Neural cell (in vitro differentiated cells): Measurements from ENCODE around the gene SPSB4.
A peak's percentile ranks its signal among the peaks of the same experiment; 100 is the strongest.

Experiments
- CTCF ChIP-seq: fragments of 450-650 bp; IDR thresholded peaks from 2 replicates; pipeline ENCODE4 v1.5.1; 2014; ENCODE audit warnings: antibody characterized with exemption, mild to moderate bottlenecking, moderate library complexity; ENCODE audit not compliant: poor library complexity, severe bottlenecking
- EP300 ChIP-seq: fragments of 450-650 bp; conservative IDR thresholded peaks from 2 replicates; pipeline ENCODE4 v1.6.1; 2014; ENCODE audit warnings: antibody characterized with exemption, mild to moderate bottlenecking, moderate library complexity; ENCODE audit not compliant: poor library complexity, severe bottlenecking
- MXI1 ChIP-seq: fragments of 450-650 bp; conservative IDR thresholded peaks from 2 replicates; pipeline ENCODE4 v1.6.1; 2014; ENCODE audit warnings: antibody characterized with exemption, mild to moderate bottlenecking; ENCODE audit not compliant: poor library complexity, severe bottlenecking
- SMC3 ChIP-seq: fragments of 450-650 bp; conservative IDR thresholded peaks from 2 replicates; pipeline ENCODE4 v1.6.1; 2014; ENCODE audit warnings: antibody characterized with exemption, mild to moderate bottlenecking, moderate library complexity; ENCODE audit not compliant: poor library complexity

DNA sequence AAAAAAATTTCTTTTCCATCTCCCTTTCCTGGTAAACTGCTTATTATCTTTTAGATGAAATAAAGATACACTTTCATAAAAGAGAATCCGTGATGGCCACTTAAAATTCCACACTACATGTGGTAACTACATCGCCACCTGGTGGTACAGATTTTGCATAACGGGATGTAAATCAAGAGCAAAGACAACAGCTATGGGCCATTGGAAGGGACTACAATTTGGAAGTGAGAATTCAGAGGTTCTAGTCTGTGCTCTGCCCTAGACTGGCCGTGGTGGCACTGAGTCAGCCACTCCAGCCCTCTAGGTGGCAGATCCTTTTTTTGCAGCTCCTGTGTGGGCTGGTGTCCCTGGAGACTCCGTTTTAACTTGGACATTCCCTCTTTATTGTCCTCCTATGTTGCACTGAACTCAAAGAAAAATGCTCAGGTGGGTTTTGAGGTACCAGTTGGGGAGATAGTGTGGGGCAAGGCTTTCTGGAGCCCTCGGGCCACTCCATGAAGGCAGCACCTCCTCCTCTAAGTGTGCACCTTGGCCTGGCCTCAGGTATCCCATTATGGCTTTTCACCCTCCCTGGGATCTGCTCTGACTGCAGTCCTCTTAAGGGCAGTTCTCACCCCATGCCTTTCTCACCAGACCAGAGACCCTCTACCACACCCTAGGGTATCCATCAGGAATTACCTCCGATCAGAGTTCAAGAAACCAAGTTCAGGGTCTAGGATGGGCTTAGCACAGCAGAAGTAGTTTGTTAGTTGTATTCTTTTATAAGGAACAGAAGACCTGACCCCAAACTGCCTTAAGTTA, 54.9 kb downstream of the SPSB4 start:
- TF ChIP-seq CTCF (peak; percentile 82), SMC3 (peak; percentile 89), MXI1 (no peak), EP300 (no peak)
